Measurements from ENCODE around the gene SCN5A. TPM values are rescaled to one million over a fixed set of nuclear protein-coding genes. Genes with fewer than 3 reads are reported as not detected.
A peak's percentile ranks its signal among the peaks of the same experiment; 100 is the strongest.

The SCN5A gene
- total and polyA plus RNA-seq, 5 donors from 2014 or later: not detected

- no peak for DNase-seq
- no peak overlapping the region for H3K4me3 ChIP-seq (ENCODE audit: low read depth, low read length)
- H3K9me3 ChIP-seq (ENCODE audit: control insufficient read depth in 2 of 2, low read length in 2 of 2): no peaks in the 10 kb centered on the region
- Mint-ChIP-seq H3K36me3 (no peaks in the 10 kb centered on the region), H3K27ac (peak overlapping the region in 1 of 3 donors; percentile 61), H3K4me1 (no peaks in the 10 kb centered on the region), H3K27me3 (peaks cover 4% of the 10 kb centered on the region), H3K4me3 (no peak overlapping the region), H3K9me3 (no peaks in the 10 kb centered on the region)
- no peaks in the 10 kb centered on the region for H3K4me1 ChIP-seq (ENCODE audit: control insufficient read depth, insufficient read depth, low read length, poor library complexity, severe bottlenecking)
- no peaks in the 10 kb centered on the region for H3K27me3 ChIP-seq (ENCODE audit: control insufficient read depth, insufficient read depth, low read length)
- no peak overlapping the region for H3K27ac ChIP-seq (ENCODE audit: insufficient read depth, low read length, poor library complexity, severe bottlenecking)
- no peaks in the 10 kb centered on the region for H3K36me3 ChIP-seq (ENCODE audit: control insufficient read depth, insufficient read depth, low read length)
- no peak for ATAC-seq (ENCODE audit: low read depth in 2 of 2)
Measured at GRCh38 chr3:38618343-38618742, 31.1 kb downstream of the SCN5A start.

- H3K27ac Mint-ChIP-seq: no peak overlapping the region
- Histone ChIP-seq H3K27ac (ENCODE audit: insufficient read depth, low read length, poor library complexity, severe bottlenecking) (no peak overlapping the region), H3K4me3 (ENCODE audit: low read depth, low read length) (no peak overlapping the region), H3K9me3 (ENCODE audit: control insufficient read depth in 2 of 2, low read length in 2 of 2) (no peaks in the 10 kb centered on the region), H3K4me1 (ENCODE audit: control insufficient read depth, insufficient read depth, low read length, poor library complexity, severe bottlenecking) (no peaks in the 10 kb centered on the region), H3K36me3 (ENCODE audit: control insufficient read depth, insufficient read depth, low read length) (no peaks in the 10 kb centered on the region), H3K27me3 (ENCODE audit: control insufficient read depth, insufficient read depth, low read length) (no peaks in the 10 kb centered on the region)
- H3K4me3 Mint-ChIP-seq: no peak overlapping the region
- H3K9me3 Mint-ChIP-seq: no peaks in the 10 kb centered on the region
- H3K4me1 Mint-ChIP-seq: no peaks in the 10 kb centered on the region
- H3K27me3 Mint-ChIP-seq: peaks cover 4% of the 10 kb centered on the region
- no peak for ATAC-seq (ENCODE audit: low read depth in 2 of 2)
- no peaks in the 10 kb centered on the region for H3K36me3 Mint-ChIP-seq
- DNase-seq: no peak
Measured at GRCh38 chr3:38617586-38617985, 31.9 kb downstream of the SCN5A start.

GRCh38 chr3:38617137-38617536, 32.4 kb downstream of the SCN5A start:
- Histone ChIP-seq H3K27me3 (ENCODE audit: control insufficient read depth, insufficient read depth, low read length) (no peaks in the 10 kb centered on the region), H3K9me3 (ENCODE audit: control insufficient read depth in 2 of 2, low read length in 2 of 2) (no peaks in the 10 kb centered on the region), H3K4me3 (ENCODE audit: low read depth, low read length) (no peak overlapping the region), H3K27ac (ENCODE audit: insufficient read depth, low read length, poor library complexity, severe bottlenecking) (no peak overlapping the region), H3K4me1 (ENCODE audit: control insufficient read depth, insufficient read depth, low read length, poor library complexity, severe bottlenecking) (no peaks in the 10 kb centered on the region), H3K36me3 (ENCODE audit: control insufficient read depth, insufficient read depth, low read length) (no peaks in the 10 kb centered on the region)
- DNase-seq (no peak), ATAC-seq (ENCODE audit: low read depth in 2 of 2) (no peak)
- Mint-ChIP-seq H3K27ac (no peak overlapping the region), H3K4me3 (no peak overlapping the region), H3K27me3 (peaks cover 4% of the 10 kb centered on the region), H3K4me1 (no peaks in the 10 kb centered on the region), H3K9me3 (no peaks in the 10 kb centered on the region), H3K36me3 (no peaks in the 10 kb centered on the region)

GRCh38 chr3:38616658-38617057, 32.8 kb downstream of the SCN5A start:
- peaks cover 4% of the 10 kb centered on the region for H3K27me3 Mint-ChIP-seq
- DNase-seq (no peak), ATAC-seq (ENCODE audit: low read depth in 2 of 2) (no peak)
- H3K9me3 ChIP-seq (ENCODE audit: control insufficient read depth in 2 of 2, low read length in 2 of 2): no peaks in the 10 kb centered on the region
- peak overlapping the region in 1 of 3 donors; percentile 72 for H3K27ac Mint-ChIP-seq
- H3K9me3 Mint-ChIP-seq: no peaks in the 10 kb centered on the region
- H3K27me3 ChIP-seq (ENCODE audit: control insufficient read depth, insufficient read depth, low read length): no peaks in the 10 kb centered on the region
- H3K36me3 ChIP-seq (ENCODE audit: control insufficient read depth, insufficient read depth, low read length): no peaks in the 10 kb centered on the region
- H3K4me1 Mint-ChIP-seq: no peaks in the 10 kb centered on the region
- H3K36me3 Mint-ChIP-seq: no peaks in the 10 kb centered on the region
- H3K4me1 ChIP-seq (ENCODE audit: control insufficient read depth, insufficient read depth, low read length, poor library complexity, severe bottlenecking): no peaks in the 10 kb centered on the region
- H3K4me3 ChIP-seq (ENCODE audit: low read depth, low read length): no peak overlapping the region
- H3K4me3 Mint-ChIP-seq: no peak overlapping the region
- H3K27ac ChIP-seq (ENCODE audit: insufficient read depth, low read length, poor library complexity, severe bottlenecking): no peak overlapping the region

- no peaks in the 10 kb centered on the region for H3K36me3 ChIP-seq (ENCODE audit: control insufficient read depth, insufficient read depth, low read length)
- peak overlapping the region in 1 of 3 donors; percentile 67 for H3K27ac Mint-ChIP-seq
- H3K4me1 ChIP-seq (ENCODE audit: control insufficient read depth, insufficient read depth, low read length, poor library complexity, severe bottlenecking): no peaks in the 10 kb centered on the region
- H3K4me3 Mint-ChIP-seq: no peak overlapping the region
- no peaks in the 10 kb centered on the region for H3K9me3 ChIP-seq (ENCODE audit: control insufficient read depth in 2 of 2, low read length in 2 of 2)
- H3K27me3 Mint-ChIP-seq: peaks cover 4% of the 10 kb centered on the region
- H3K36me3 Mint-ChIP-seq: no peaks in the 10 kb centered on the region
- H3K4me3 ChIP-seq (ENCODE audit: low read depth, low read length): no peak overlapping the region
- H3K4me1 Mint-ChIP-seq: no peaks in the 10 kb centered on the region
- no peak overlapping the region for H3K27ac ChIP-seq (ENCODE audit: insufficient read depth, low read length, poor library complexity, severe bottlenecking)
- no peaks in the 10 kb centered on the region for H3K27me3 ChIP-seq (ENCODE audit: control insufficient read depth, insufficient read depth, low read length)
- ATAC-seq (ENCODE audit: low read depth in 2 of 2) (no peak), DNase-seq (no peak)
- no peaks in the 10 kb centered on the region for H3K9me3 Mint-ChIP-seq
Measured at GRCh38 chr3:38616111-38616510, 33.4 kb downstream of the SCN5A start.

GRCh38 chr3:38614651-38615352, 34.7 kb downstream of the SCN5A start:
- no peak overlapping the region for H3K4me3 Mint-ChIP-seq
- H3K36me3 ChIP-seq (ENCODE audit: control insufficient read depth, insufficient read depth, low read length): no peaks in the 10 kb centered on the region
- H3K27ac Mint-ChIP-seq: no peak overlapping the region
- H3K9me3 ChIP-seq (ENCODE audit: control insufficient read depth in 2 of 2, low read length in 2 of 2): no peaks in the 10 kb centered on the region
- peaks cover 4% of the 10 kb centered on the region for H3K27me3 Mint-ChIP-seq
- H3K4me1 Mint-ChIP-seq: no peaks in the 10 kb centered on the region
- H3K4me3 ChIP-seq (ENCODE audit: low read depth, low read length): no peak overlapping the region
- H3K27me3 ChIP-seq (ENCODE audit: control insufficient read depth, insufficient read depth, low read length): no peaks in the 10 kb centered on the region
- no peak overlapping the region for H3K27ac ChIP-seq (ENCODE audit: insufficient read depth, low read length, poor library complexity, severe bottlenecking)
- no peaks in the 10 kb centered on the region for H3K4me1 ChIP-seq (ENCODE audit: control insufficient read depth, insufficient read depth, low read length, poor library complexity, severe bottlenecking)
- no peak for ATAC-seq (ENCODE audit: low read depth in 2 of 2)
- DNase-seq: no peak
- H3K36me3 Mint-ChIP-seq: no peaks in the 10 kb centered on the region
- H3K9me3 Mint-ChIP-seq: no peaks in the 10 kb centered on the region

GRCh38 chr3:38614091-38614490, 35.4 kb downstream of the SCN5A start:
- H3K9me3 ChIP-seq (ENCODE audit: control insufficient read depth in 2 of 2, low read length in 2 of 2): no peaks in the 10 kb centered on the region
- no peaks in the 10 kb centered on the region for H3K27me3 ChIP-seq (ENCODE audit: control insufficient read depth, insufficient read depth, low read length)
- H3K27ac ChIP-seq (ENCODE audit: insufficient read depth, low read length, poor library complexity, severe bottlenecking): no peak overlapping the region
- DNase-seq: no peak
- Mint-ChIP-seq H3K4me3 (no peak overlapping the region), H3K27ac (no peak overlapping the region), H3K4me1 (no peaks in the 10 kb centered on the region), H3K36me3 (no peaks in the 10 kb centered on the region), H3K27me3 (peaks cover 4% of the 10 kb centered on the region), H3K9me3 (no peaks in the 10 kb centered on the region)
- no peak overlapping the region for H3K4me3 ChIP-seq (ENCODE audit: low read depth, low read length)
- no peak for ATAC-seq (ENCODE audit: low read depth in 2 of 2)
- no peaks in the 10 kb centered on the region for H3K36me3 ChIP-seq (ENCODE audit: control insufficient read depth, insufficient read depth, low read length)
- no peaks in the 10 kb centered on the region for H3K4me1 ChIP-seq (ENCODE audit: control insufficient read depth, insufficient read depth, low read length, poor library complexity, severe bottlenecking)

GRCh38 chr3:38613426-38613825, 36.1 kb downstream of the SCN5A start:
- DNase-seq (no peak), ATAC-seq (ENCODE audit: low read depth in 2 of 2) (no peak)
- Mint-ChIP-seq H3K9me3 (no peaks in the 10 kb centered on the region), H3K27me3 (peaks cover 4% of the 10 kb centered on the region), H3K27ac (no peak overlapping the region), H3K4me3 (no peak overlapping the region), H3K36me3 (no peaks in the 10 kb centered on the region), H3K4me1 (no peaks in the 10 kb centered on the region)
- Histone ChIP-seq H3K4me3 (ENCODE audit: low read depth, low read length) (no peak overlapping the region), H3K36me3 (ENCODE audit: control insufficient read depth, insufficient read depth, low read length) (no peaks in the 10 kb centered on the region), H3K9me3 (ENCODE audit: control insufficient read depth in 2 of 2, low read length in 2 of 2) (no peaks in the 10 kb centered on the region), H3K4me1 (ENCODE audit: control insufficient read depth, insufficient read depth, low read length, poor library complexity, severe bottlenecking) (no peaks in the 10 kb centered on the region), H3K27ac (ENCODE audit: insufficient read depth, low read length, poor library complexity, severe bottlenecking) (no peak overlapping the region), H3K27me3 (ENCODE audit: control insufficient read depth, insufficient read depth, low read length) (no peaks in the 10 kb centered on the region)
